Activated CD8-positive, alpha-beta memory T cell treated with anti-CD3 and anti-CD28 coated beads for 4 hours (primary cell): ENCODE data around the gene ITLN1.
A peak's percentile ranks its signal among the peaks of the same experiment; 100 is the strongest.
"Not testable (repeated sequence)": the region's sequence is repeated elsewhere in the genome, so short reads cannot be mapped to it uniquely, and the experiment has no call there.

ENCODE experiments used
- DNase-seq, 2 donors: peaks; one replicate each; pipeline ENCODE4 v3.0.0-alpha.2; 2020; ENCODE audit warnings: low read depth in 2 of 2

The ITLN1 gene

DNA sequence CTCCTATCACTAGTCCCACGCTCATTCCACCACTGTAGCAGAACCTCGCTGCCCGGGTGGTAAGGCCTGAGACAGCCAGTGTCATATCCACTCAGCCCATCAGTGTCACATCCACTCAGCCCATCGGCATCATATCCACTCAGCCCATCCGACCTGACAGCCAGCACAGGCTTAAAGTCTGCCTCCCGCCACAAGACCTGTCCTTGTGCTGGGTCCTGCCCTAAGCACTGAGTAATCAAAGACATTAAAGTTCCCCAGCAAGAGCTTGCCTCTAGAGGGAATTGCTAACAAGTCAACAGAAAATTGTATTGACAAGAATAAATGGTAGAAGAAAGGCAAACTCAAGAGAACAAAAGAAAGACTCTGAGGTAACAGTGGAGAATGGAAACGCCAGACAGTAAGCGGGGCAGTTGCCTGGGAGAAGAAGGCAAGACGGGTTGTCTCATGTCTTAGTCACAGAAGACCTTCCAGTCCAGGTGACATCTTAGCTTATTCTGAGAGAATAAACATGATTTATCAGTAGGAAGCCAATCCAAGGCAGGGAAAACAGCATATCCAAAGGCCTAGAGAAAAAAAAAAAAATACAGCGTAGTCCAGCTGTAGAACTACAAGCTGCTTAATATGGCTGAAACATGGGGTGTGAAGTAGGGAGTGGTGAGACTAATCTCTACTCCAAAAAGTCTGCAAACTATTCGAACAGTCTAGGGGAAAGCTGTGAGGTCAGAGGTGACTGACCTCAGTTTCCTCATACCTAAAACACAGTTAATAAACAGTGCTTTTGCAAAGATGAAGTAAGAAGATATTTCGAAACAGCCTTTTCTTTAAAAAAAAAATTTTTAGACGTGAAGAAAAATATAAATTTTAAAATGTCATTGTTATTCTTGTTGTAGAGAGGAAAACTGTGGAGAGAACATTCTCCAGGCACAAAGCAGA, 1.1 kb downstream of the ITLN1 start:
- DNase-seq: no peak

DNA sequence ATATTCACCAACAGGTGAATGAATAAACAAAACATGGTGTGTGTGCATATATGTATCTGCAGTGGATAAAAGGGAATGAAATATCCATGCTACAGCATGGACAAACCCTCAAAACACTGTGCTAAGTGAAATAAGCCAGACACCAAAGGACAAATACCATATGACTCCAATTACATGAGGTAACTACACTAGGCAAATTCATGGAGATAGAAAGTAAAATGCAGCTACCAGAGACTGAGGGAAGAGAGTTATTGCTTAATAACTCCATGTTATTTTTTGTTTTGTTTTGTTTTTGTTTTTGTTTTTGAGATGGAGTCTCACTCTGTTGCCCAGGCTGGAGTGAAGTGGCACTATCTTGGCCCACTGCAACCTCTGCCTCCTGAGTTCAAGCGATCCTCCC, 2.4 kb downstream of the ITLN1 start:
- no peak for DNase-seq

DNA sequence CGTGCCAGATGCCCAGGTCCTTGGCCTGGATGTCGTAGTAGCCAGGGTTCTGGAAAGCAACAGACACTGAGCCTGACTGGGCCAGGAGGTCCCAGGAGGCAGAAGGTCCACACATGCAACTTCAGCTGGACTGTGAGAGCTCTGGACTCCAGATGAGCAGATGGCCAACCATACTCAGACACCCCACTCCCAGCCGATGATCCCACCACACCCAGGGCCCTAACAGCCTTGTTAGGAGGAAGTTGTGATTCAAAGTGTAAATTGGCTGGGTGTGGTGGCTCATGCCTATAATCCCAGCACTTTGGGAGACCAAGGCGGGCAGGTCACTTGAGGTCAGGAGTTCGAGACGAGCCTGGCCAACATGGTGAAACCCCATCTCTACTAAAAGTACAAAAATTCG, 3.7 kb downstream of the ITLN1 start:
- DNase-seq: not testable (repeated sequence)

DNA sequence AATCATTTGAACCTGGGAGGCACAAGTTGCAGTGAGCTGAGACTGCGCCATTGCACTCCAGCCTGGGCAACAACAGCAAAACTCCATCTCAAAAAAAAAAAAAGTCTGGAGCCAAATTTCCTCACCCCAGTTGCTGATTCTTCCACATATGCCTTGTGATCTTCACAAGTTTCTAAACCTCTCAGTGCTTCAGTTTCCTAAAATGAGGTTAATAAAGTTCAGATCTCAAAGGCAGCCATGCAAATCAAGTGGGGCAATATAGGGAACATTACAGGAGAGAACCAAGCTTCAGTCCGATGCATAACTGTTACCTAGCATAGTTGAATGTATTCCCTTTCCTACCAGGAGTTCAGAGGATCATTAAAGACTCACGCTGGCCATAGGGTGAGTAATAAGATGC, 4.8 kb downstream of the ITLN1 start:
- DNase-seq: no peak

DNA sequence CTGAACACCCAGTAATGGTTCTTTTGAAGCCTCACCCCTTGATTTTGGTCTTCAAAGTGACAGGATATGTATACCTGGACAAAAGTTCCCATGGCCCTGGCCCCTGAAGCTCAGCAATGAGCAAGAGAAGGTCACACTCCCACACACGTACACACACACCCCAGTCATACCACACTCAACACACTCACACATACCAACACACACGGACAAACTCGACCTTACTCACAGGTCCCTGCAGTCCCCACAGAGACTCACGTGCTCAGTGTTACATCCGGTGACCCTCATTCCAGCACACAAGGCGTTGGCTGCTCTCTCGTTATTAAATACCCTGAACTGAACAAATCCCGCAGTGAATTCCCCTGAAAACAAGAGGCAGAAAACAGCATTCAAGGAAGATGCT, 5.9 kb downstream of the ITLN1 start:
- no peak for DNase-seq

DNA sequence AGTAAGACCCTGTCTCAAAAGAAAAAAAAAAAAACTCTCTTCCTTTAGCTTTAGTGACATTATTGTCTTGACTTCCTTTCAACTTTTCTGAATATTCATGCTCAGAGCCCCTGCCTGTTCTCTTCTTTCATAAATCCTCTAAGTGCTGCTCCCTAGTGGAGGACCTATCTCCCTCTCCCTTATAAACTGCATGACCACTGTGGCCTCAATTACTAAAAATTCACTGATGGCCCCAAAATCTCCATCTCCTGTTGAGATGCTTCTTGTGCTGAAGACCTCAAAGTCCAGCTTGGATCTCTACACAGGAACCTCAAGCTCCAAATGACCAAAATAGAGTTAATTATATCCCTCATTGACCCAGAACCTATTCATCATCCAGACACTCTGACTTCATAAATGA, 7.8 kb downstream of the ITLN1 start:
- DNase-seq: no peak

DNA sequence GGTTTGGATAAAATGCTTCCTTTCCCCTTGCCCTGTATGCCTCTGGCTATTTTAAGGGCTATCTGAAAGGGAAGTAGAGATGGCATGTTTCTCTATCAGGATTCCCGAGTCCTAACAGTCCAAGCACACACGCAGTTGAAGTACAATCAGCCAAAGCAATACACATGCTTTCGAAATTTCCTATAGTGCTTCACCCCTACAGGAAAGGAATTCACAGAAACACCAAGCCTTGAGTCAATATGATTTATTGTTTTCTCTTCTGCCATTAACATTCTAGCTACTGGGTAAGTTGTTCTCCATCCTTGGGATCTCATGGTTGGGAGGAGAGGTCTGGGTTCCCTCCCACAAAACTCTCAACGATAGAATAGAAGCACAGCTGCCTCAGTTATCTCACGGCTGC, 8.7 kb downstream of the ITLN1 start:
- no peak for DNase-seq

DNA sequence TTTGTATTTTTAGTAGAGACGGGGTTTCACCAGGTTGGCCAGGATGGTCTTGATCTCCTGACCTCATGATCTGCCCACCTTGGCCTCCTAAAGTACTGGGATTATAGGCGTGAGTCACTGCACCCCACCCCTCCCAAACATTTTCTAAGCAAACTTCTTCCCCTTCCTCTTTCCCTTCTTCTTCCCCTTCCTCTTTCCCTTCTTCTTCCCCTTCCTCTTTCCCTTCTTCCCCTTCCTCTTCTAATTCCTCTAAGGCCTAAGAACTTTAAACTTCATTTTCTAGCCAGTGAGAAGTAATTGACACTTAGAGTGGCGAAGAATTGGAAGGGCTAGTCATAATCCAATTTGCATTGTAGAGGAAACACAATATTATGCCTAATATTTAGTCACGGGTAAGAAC, 9.4 kb downstream of the ITLN1 start:
- DNase-seq: not testable (repeated sequence)

DNA sequence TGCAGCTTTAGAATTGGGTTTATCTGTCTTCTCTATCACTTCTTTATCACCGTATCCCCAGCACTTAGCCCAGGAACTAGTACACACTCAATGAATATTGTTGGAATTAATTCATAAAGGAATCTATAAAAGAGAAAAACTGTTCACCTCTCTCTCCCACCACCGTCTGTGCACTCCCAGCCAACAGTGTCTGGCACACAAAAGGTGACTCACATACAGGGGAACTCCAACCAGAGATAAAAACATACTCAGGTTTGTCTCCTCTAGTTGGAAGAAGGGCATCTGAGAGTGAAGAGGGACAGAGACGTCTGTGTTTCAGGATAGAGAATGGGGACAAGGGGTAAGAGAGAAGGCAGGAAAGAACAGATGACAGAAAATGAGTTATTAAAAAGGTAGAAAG, 10.0 kb downstream of the ITLN1 start:
- no peak for DNase-seq

DNA sequence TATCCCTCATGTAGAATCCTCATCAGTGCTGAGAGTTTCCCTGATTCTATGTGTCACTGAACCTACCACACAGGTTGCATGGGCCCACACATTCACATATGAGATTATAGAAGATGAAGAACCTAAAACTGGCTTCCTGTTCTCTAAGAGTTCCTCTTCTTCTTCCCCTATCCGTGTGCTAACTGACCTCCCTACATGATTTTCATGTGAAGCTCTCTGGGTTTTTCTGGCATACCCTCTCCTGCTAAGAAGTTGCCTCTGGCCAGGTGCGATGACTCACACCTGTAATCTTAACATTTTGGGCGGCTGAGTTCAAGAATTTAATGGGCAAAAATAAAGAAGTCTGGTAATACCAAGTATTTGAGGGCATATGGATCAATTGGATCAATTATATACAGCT, 16.8 kb downstream of the ITLN1 start:
- no peak for DNase-seq

DNA sequence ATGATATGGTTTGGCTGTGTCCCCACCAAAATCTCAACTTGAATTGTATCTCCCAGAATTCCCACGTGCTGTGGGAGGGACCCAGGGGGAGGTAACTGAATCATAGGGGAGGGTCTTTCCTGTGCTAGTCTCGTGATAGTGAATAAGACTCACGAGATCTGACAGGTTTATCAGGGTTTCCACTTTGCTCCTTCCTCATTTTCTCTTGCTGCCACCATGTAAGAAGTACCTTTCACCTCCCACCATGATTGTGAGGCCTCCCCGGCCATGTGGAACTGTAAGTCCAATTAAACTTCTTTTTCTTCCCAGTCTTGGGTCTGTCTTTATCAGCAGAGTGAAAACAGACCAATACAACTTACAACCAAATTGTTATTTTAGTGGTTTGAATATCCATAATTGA, 17.3 kb downstream of the ITLN1 start:
- DNase-seq: not testable (repeated sequence)

DNA sequence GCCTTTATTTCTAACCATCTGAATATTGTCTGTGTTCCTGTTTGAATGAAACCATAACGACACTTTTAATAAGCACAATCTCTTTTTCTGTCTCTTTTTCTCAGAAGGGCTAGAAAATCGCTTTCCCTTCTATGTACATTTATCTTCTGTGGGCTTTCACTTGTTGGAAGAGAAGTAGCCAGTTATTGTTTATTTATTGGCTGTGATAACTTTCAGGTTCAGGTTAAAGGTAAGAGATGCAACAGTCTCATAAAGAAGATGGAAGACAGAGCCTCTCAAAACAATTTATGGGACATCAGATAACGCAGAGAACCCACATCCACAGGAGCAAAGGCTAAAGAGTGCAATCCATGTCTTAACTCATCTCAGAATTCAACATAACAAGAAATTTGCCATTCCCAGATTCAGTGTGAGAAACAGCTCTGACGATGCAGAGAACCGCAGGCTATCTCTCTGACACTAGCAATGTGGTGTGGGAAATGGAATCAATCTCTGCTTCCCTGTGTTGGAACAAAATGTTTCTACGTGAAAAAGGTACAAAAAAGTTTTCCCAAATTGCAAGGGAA, 18.2 kb downstream of the ITLN1 start:
- no peak for DNase-seq

DNA sequence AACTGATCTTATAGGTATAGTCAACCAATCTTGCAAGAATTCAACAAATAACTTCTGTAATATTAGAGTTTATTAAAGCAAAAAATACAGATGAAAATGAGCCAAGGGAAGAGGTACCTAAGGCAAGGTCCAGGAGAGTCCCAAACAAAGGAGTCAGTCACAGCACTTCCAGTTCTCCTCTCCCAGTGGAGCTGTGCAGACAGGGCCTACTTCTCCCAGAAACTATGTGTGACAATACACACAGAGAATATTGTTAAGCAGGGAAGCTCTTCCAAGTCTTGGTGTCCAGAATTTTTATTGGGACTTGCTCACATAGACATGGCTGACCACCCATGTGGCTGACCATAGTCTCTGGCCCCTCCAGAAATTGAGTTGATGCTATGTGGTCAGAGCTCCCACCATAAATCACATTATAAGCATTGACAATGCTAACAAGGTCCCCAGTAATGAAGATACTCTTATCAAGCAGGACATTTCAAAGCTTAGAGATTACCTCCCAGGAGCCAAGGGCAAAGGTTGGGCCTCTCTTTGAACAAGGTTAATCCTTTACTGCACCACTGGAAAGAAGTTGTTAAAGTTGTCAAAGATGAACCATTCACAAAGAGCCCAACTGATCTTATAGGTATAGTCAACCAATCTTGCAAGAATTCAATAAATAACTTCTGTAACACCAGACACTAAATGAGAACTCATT, 18.8 kb downstream of the ITLN1 start:
- DNase-seq: no peak

DNA sequence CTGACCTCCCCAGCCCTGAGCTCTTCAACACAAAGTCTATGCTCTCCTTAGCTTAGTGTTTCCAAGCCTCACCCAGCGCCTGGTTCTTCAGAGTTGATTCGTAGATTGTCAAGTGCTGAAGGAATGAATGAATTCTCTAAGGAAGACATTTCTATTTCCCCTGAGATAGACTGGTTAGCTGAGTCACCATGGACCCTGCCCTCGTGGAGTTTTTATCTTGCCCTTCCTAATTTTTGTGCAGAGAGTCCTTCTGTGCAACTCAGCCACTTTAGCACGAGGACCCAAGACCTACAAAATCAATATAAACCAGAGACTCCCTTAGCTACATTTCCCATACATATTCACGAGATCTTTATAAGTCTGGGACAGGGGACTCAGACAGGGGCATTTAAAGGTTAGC, 19.6 kb downstream of the ITLN1 start:
- DNase-seq: no peak

DNA sequence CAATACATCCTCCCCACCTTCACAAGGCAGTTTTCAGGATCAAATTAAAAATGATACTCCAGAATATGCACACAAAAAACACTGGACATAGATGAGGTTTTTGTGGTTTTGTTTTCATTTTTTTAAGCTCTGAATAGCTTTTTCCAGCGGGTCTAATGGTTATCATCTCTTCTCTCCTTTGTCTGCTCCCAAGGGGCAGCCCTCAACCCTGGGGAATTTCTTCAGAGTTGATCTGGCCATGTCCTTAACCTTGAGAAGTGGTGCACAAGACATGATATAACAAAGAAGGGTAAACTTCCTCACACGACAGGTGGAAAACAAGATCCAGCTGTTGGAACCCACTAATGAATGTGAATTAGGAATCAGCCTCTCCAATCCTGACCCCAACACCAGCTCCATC, 20.8 kb downstream of the ITLN1 start:
- DNase-seq: no peak

DNA sequence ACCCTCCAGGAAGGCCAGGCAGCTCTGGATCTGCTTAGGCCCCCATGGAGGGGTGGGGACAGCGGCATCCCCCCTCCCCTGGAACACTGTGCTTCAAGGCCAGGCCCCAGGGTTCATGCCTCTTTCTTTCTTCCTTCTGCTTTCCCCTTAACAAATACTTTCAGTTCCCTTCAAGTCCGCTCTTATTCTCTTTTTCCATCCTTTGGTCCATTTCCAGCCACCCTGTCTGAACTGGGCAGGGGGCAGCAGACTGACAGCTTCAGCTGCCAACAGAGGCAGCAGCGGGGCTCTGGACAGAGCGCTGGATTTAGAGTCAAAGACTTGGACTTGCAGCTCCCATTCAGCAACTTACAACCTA, 21.2 kb downstream of the ITLN1 start:
- DNase-seq: no peak

DNA sequence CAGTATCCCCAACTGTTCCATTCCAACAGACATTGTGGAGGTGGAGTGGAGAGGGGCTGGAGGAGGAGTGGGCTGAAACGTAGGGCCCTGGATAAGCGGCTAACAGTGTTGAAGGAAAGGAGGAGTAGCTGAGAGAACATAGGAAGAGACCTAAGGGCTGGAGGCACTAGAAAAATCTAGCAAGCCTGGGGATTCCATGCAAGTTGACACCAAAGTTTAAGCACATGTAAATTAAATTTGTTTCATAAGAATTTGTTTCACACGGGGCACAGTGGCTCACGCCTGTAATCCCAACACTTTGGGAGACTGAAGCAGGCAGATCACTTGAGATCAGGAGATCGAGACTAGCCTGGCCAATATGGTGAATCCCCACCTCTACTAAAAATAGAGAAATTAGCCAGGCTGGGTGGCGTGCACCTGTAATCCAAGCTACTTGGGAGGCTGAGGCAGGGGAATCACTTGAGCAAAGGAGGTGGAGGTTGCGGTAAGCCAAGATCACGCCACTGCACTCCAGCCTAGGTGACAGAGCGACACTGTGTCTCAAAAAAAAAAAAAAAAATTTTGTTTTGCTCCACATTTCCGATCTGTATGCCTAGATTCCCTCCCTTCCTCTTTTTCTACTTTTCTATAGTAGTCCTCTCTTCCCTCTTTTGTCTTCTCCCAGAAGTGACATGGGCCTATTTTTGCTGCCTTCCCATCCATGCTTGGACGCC, 21.8 kb downstream of the ITLN1 start:
- no peak for DNase-seq

DNA sequence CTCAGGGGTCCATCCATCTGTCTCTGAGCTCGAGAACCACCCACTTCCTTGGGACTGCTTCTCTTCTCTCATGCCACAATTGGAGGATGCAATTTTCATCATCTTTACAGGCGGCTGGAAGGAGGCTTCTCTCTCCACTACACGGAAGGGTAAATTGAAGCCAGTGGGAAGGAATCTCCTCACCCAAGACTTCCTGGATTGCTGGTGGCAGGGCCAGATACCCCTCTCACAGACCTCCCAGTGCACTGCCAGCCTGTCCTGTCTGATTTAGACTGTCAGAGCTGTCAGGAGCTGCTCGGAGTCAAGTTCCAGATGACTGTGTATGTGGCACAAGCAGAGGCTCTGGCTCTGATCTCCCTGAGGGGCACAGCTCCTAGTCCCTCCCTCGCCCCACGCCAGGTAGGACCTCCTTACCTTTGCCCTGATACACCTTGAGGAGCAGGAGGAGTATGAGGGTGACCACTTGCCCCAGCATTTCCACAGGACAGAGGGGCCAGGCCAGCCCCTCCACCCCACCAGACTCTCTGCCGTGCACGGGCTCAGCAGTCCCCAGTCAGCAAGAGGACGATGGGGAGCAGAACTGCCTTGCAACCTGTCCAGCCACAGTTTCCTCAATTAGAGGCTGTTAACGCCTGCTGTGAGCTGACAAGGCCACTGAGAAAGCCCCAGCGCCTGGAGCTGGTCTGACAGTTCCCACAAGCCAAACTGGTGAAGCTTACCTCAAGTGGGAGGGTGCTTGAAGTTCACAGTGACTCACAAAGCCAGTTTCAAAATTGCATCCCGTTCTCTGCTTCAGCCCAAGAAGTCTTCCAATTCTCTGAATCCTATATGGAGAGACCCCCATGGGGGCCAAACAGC, 22.5 kb downstream of the ITLN1 start, which contains the start of gene CD244:
Gene CD244, minus strand, starts transcription at position 685 of the 858 bp plus-strand sequence. Its CDS starts 210 bp downstream, at position 475.
- peak; percentile 38 to 44 for DNase-seq

DNA sequence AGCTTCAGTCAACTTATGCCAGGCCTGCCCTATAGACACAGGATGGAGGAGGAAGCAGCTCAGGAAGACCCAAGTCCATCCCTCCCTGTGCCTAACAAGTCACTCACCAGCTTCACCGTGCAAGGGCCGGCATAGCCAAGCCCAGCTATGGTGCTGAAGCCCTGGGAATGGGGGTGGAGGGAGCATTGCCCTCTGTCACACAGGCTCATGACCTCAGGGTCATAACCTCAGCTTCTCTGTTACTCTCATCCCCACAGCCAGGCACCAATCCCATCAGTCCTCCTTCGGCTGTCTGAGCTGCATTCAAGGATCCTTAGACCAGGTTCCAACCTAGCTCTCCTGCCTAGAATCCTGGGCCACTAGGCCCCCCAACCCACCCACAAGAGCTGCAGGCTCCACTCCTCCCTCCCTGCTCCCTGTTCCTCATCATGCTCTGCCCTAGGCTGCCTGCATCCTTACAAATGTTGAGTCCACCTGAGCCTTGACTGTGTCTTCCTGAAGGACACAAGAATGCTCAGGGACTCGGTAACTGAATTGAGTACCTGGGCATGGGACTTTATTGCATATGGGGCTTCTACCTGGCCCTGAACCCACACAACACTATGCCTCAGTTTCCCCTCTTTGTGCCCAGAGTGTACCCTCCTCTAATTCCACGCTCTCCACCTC, 24.0 kb downstream of the ITLN1 start:
- DNase-seq: no peak

DNA sequence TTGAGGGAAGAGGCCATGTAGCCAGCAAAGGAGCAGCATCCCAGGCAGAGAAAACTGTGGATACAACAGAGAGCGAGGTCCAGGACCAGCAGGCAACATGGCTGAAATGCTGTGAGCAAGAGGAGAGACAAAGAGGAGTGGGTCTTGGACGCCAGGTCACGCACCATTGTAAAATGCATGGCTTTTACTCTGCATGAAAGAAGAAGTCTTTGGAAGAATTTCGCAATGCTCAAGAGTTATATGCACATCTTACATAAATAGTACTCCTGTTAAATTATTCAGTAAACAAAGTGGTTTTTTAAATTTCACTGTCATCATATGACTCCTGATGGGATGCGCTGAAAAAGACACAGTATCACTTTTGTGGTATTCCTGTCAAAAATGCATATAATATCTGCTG, 25.8 kb downstream of the ITLN1 start:
- no peak for DNase-seq

DNA sequence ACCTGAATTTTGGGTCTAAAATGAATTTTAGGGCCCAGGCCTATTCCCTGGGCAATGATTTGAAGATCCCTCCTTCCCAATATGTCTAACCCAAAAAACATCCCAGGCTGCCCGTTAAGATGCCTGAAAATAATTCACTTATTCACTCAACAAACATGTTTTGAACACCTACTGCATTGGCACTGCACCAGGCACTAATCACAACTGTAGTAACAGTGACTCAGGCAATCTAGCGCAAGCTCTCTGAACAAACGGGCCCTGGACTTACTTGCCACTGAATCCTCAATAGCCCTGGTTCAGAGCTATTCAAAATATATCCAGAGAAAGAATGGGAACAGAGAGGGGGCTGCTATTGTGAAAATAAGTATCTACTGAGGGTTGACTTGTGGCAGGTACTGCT, 26.5 kb downstream of the ITLN1 start:
- DNase-seq: no peak
